Activated CD8-positive, alpha-beta memory T cell treated with anti-CD3 and anti-CD28 coated beads, Interleukin-2, amount 10 ng/mL, durations not matched to agents 7 days and 5 days (primary cell): ENCODE measurements around the gene PANX2. TPM values are rescaled to one million over a fixed set of nuclear protein-coding genes. Genes with fewer than 3 reads are reported as not detected.

ENCODE experiments used
- ATAC-seq: fragments of 150-1000 bp; cut with Tn5 transposase; one replicate; pipeline ENCODE4 v1.10.0; 2021; ENCODE audit warnings: moderate library complexity
- CTCF ChIA-PET: fragments of 350-600 bp; sonication (Branson Sonifier 250); formaldehyde crosslinking; loops from one replicate; lab custom pipeline; 2021; ENCODE audit warnings: antibody characterized with exemption; lab: Charles Lee
- DNase-seq: peaks from one replicate; pipeline ENCODE4 v3.0.0-alpha.2; 2020
- H3K27ac Mint-ChIP-seq: one replicate; pipeline ENCODE4 v1.8.0; 2021; ENCODE audit warnings: mild to moderate bottlenecking, mixed read lengths
- H3K27me3 Mint-ChIP-seq: one replicate; pipeline ENCODE4 v1.8.0; 2021; ENCODE audit warnings: mixed read lengths
- H3K36me3 Mint-ChIP-seq: one replicate; pipeline ENCODE4 v1.8.0; 2021; ENCODE audit warnings: mild to moderate bottlenecking, mixed read lengths
- H3K4me1 Mint-ChIP-seq: one replicate; pipeline ENCODE4 v1.8.0; 2021; ENCODE audit warnings: mixed read lengths
- H3K4me3 Mint-ChIP-seq: one replicate; pipeline ENCODE4 v1.8.0; 2021; ENCODE audit warnings: mild to moderate bottlenecking, moderate library complexity, mixed read lengths
- H3K9me3 Mint-ChIP-seq: one replicate; pipeline ENCODE4 v1.8.0; 2022; ENCODE audit warnings: low read depth, mixed read lengths
- total RNA-seq, 2 experiments: library from RNA; stranded (reverse); gene quantifications; one replicate each; pipeline ENCODE4 v1.2.3, GENCODE V29; 2021

Gene PANX2
- total RNA-seq, 2 experiments from 2014 or later: 1.3 to 1.8 TPM

DNA sequence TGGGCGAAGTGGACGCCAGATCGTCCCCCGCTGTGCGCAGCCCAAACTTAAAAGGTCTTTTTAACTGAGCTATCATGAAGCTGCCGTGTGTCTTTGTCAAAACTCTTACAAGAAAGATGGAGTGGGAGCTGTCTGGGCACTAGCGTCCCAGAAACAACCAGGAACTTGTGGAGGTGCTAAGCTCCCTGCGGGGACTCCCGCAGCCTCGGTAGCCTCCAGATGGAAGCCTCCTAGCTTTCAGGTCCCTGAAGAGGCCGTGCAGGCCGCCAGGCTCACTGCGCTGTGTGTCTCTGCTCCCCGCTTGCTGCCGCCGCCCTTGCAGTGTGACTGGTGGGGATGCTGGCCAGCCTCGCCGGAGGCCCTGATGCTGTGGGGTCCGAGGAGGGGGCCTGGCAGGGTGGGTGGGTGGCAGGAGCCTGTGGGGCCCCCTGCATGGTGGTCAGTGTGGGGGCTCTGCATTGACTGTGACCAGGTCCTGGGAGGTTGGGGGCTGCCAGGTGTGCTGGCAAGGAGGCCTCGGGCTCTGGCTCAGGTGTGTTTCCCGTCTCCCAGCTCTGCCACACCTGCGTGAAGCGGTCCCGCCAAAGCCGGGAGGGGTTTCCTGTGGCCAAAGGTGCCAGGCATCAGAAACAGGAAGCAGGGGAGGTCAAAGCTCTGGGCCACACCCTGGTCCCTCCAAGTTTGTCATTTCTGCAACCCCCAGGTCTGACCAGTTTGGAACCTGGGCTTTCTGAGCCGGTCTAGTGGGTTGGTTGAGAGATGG lies 16.4 kb downstream of the PANX2 start:
- H3K36me3 Mint-ChIP-seq: peaks cover 14% of the 10 kb centered on the region
- DNase-seq: peak; percentile 67
- ATAC-seq: no peak
- H3K4me1 Mint-ChIP-seq: peaks cover 44% of the 10 kb centered on the region
- CTCF ChIA-PET: interaction anchor here (1.2 to 2.4 kb wide), 4 partner anchors 24 to 64 kb away, joined by 3 to 14 read pairs (median 4); partner anchors contain the start of gene HDAC10
- peak overlapping the region; percentile 95 for H3K4me3 Mint-ChIP-seq
- no peaks in the 10 kb centered on the region for H3K9me3 Mint-ChIP-seq
- H3K27ac Mint-ChIP-seq: peak overlapping the region; percentile 95
- H3K27me3 Mint-ChIP-seq: no peaks in the 10 kb centered on the region

DNA sequence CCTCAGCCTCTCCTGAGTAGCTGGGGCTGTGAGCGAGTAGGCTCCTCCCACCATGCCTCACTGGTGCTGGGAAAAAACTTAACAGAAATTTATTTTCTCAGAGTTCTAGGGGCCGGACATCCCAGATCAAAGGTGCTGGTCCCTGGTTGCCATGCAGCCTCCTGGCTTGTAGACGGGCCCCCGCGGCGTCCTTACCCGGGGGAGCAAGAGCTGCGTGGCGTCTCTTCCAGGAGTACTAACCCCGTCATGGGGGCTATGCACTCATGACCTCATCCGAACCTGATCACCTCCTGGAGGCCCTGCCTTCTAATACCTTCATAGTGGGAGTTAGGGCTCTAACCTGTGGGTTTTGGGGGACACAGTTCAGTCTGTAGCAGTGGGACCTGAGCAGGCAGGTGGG lies 17.8 kb downstream of the PANX2 start:
- Mint-ChIP-seq H3K4me3 (no peak overlapping the region), H3K4me1 (peaks cover 56% of the 10 kb centered on the region), H3K27ac (peak overlapping the region; percentile 95), H3K27me3 (no peaks in the 10 kb centered on the region), H3K9me3 (no peaks in the 10 kb centered on the region), H3K36me3 (peaks cover 20% of the 10 kb centered on the region)
- ATAC-seq (no peak), DNase-seq (no peak)
- CTCF ChIA-PET: interaction anchor here (2.4 kb wide), 1 partner anchor 39 kb away, joined by 14 read pairs; no protein-coding TSS in a partner anchor

GRCh38 chr22:50189184-50189848 lies 18.8 kb downstream of the PANX2 start:
- Mint-ChIP-seq H3K36me3 (peaks cover 20% of the 10 kb centered on the region), H3K9me3 (no peaks in the 10 kb centered on the region), H3K27me3 (no peaks in the 10 kb centered on the region), H3K4me3 (peak overlapping the region; percentile 88), H3K27ac (peak overlapping the region; percentile 95), H3K4me1 (peaks cover 55% of the 10 kb centered on the region)
- DNase-seq (no peak), ATAC-seq (no peak)
- CTCF ChIA-PET: interaction anchor here (0.7 to 3.4 kb wide), 6 partner anchors 13 to 171 kb away, joined by 3 to 16 read pairs (median 3); no protein-coding TSS in a partner anchor

DNA sequence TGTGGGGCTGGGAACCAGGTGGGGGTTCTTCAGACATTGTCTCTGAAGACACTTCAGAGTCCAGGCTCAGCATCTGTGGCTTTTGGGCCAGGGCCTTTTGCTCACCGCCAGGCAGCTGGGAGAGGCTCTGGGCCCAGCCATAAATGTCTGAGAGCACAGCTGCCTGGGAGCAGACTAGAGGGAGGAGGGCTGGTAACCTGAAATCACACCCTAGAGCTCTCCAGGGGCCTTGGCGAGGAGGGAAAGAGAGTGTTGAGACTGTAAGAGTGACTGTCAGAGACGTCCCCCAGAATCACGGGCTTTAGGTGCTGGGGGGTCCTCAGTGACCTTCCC lies 19.3 kb downstream of the PANX2 start:
- H3K4me3 Mint-ChIP-seq: peak overlapping the region; percentile 88

DNA sequence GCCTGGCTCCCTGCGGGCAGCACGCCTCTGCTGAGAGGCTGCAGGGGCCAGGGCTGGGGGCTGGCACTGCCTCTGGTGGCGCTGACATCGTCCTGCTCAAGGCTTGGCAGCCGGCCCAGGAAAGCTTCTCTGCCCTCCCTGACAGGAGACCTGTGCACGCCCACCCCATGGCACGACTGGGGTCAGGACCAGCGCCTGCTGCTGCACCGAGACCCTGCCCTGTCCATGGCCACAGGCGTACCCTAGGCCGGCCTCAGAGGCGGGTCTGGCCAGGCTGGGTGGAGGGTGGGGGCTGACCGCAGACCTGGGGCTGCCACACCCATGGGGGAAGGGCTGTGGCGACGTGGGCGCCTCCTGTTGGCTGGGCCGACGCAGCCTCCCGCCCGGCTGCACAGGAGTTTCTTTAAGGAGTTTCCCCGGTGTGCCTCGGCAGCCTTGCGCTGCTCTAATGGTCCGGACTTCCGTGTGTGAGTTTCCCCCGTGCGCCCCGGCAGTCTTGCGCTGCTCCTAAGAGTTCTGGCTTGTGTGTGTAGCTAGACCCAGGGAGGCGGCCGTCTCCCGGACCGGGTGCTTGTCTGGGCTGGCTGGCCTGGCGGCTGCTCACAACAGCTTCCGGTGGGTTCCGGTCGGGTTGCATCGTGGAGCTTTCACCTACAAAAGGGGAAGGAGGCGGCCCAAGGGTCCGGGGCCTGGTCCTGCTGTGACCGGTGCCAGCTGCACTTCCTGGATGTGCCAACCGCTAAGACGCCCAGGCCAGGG lies 19.8 kb downstream of the PANX2 start:
- peak; percentile 88 for DNase-seq
- Mint-ChIP-seq H3K4me3 (peak overlapping the region; percentile 88), H3K27me3 (no peaks in the 10 kb centered on the region), H3K36me3 (peaks cover 22% of the 10 kb centered on the region), H3K27ac (peak overlapping the region; percentile 95), H3K9me3 (no peaks in the 10 kb centered on the region), H3K4me1 (peaks cover 52% of the 10 kb centered on the region)
- CTCF ChIA-PET: interaction anchor here (0.7 to 3.4 kb wide), 14 partner anchors 8 to 431 kb away, joined by 3 to 16 read pairs (median 4); no protein-coding TSS in a partner anchor
- ATAC-seq: peak; percentile 57

More for the DNA sequence above, 19.3 kb downstream of the PANX2 start:
- no peaks in the 10 kb centered on the region for H3K27me3 Mint-ChIP-seq
- ATAC-seq (peak; percentile 6), DNase-seq (no peak)
- CTCF ChIA-PET: interaction anchor here (0.7 to 3.4 kb wide), 7 partner anchors 12 to 172 kb away, joined by 3 to 16 read pairs (median 3); no protein-coding TSS in a partner anchor
- H3K9me3 Mint-ChIP-seq: no peaks in the 10 kb centered on the region
- peaks cover 52% of the 10 kb centered on the region for H3K4me1 Mint-ChIP-seq
- peak overlapping the region; percentile 95 for H3K27ac Mint-ChIP-seq
- H3K36me3 Mint-ChIP-seq: peaks cover 20% of the 10 kb centered on the region

- peaks cover 22% of the 10 kb centered on the region for H3K36me3 Mint-ChIP-seq
- no peaks in the 10 kb centered on the region for H3K9me3 Mint-ChIP-seq
- CTCF ChIA-PET: interaction anchor here (0.6 to 3.4 kb wide), 14 partner anchors 9 to 430 kb away, joined by 3 to 16 read pairs (median 4); no protein-coding TSS in a partner anchor
- peak overlapping the region; percentile 88 for H3K4me3 Mint-ChIP-seq
- peak overlapping the region; percentile 95 for H3K27ac Mint-ChIP-seq
- DNase-seq (peak; percentile 90), ATAC-seq (peak; percentile 58)
- H3K4me1 Mint-ChIP-seq: peaks cover 50% of the 10 kb centered on the region
- no peaks in the 10 kb centered on the region for H3K27me3 Mint-ChIP-seq
Observed at GRCh38 chr22:50190941-50191741, 20.6 kb downstream of the PANX2 start.

DNA sequence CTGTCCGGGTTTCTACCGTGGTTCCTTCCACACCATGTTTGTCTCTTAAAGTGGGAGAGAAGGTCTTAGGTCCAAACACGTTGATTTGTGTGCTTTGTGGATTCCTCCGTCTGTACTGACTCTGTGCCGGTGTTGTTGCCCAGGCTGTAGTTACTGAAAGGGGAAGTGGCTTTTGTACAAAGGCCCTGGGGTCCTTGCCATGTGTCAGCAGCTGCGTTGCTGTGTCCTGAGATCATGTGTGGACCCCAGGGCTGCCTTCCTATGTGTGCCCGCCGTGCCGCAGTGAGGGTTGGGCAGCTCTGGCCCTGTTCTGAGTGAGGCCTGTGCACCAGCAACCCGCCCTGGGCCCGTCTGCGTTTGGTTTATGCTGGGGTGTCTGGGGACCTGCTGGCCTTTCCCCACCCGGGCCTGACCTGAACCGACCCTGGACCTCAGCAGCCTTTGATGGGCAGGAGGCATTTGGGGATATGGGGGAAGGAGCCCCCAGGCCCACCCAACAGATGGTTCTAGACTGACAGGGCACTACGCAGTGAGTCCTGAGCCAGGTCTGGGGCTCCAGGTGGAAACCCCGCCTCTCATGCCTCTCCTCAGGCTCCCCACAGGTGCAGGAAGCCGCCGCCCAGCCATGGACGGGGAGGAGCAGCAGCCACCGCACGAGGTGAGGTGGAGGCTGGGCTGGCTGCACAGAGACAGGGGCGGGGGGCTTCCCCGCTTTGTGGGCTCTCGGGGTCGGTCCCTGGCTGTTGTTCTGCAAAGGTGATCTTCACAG lies 22.1 kb downstream of the PANX2 start:
- Mint-ChIP-seq H3K4me3 (peak overlapping the region; percentile 88), H3K36me3 (peaks cover 17% of the 10 kb centered on the region), H3K27ac (peak overlapping the region; percentile 95), H3K27me3 (no peaks in the 10 kb centered on the region), H3K9me3 (no peaks in the 10 kb centered on the region), H3K4me1 (peaks cover 43% of the 10 kb centered on the region)
- ATAC-seq: no peak
- DNase-seq: peak; percentile 64
- CTCF ChIA-PET: interaction anchor here (0.8 to 3.4 kb wide), 2 partner anchors 9 to 20 kb away, joined by 3 to 15 read pairs; no protein-coding TSS in a partner anchor

- no peak overlapping the region for H3K27ac Mint-ChIP-seq
- no peaks in the 10 kb centered on the region for H3K27me3 Mint-ChIP-seq
- peaks cover 37% of the 10 kb centered on the region for H3K4me1 Mint-ChIP-seq
- H3K36me3 Mint-ChIP-seq: peaks cover 21% of the 10 kb centered on the region
- ATAC-seq (no peak), DNase-seq (no peak)
- no peak overlapping the region for H3K4me3 Mint-ChIP-seq
- CTCF ChIA-PET: no interaction called here
- H3K9me3 Mint-ChIP-seq: no peaks in the 10 kb centered on the region
Observed at GRCh38 chr22:50193621-50194020, 23.1 kb downstream of the PANX2 start.

DNA sequence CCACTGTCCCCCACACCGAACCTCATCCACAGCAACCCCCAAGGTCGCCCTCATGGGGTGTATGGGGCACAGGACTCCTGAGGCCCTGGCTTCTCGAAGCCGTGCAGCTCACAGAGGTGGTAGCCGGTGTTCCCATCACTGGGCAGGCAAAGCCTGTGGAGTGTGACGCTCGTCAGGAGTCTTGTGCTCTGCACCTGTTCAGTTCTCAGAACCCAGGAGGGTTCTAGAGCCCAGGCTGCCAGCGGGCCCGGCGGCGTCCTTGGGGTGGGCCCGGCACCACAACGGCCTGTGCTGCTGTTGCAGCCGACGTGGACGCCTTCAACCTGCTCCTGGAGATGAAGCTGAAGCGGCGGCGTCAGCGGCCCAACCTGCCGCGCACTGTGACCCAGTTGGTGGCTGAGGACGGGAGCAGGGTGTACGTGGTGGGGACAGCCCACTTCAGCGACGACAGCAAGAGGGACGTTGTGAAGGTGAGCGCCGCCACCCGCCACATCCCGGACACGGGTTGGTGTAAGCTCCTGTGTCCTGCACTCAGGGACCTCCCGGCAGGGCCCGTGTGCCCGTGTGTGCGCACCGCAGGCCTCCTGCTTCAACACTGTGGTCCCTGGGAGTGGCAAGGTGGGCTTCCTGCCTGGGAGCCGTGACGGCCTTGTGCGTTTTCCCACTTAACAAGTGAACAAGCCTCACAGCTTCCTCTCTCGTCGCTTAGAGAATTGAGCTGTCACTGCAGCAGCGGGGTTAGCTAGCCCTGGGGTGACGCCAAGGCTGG lies 23.7 kb downstream of the PANX2 start:
- no peak for DNase-seq
- H3K36me3 Mint-ChIP-seq: peaks cover 21% of the 10 kb centered on the region

DNA sequence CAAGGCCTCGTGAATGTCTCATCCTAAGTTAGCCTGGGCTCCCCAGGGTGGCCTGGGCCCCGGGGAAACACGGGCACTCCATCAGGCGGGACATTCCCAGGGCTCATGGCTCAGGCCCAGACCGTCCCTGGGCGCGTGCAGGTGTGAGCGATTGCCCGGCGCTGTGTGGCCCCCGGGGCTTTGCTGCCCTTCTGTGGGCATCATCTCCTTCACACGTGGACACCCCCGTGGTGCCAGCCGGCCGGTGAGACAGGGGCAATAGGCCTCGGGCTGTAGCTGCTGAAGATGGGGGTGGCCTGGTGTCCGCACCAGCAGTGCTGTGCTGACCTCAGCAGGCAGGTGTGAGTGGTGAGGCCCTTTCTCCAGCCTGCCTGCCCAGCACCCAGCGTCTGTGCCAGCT lies 25.7 kb downstream of the PANX2 start:
- Mint-ChIP-seq H3K27me3 (no peaks in the 10 kb centered on the region), H3K27ac (no peak overlapping the region), H3K9me3 (no peaks in the 10 kb centered on the region), H3K4me1 (peaks cover 25% of the 10 kb centered on the region), H3K36me3 (peaks cover 19% of the 10 kb centered on the region), H3K4me3 (no peak overlapping the region)
- CTCF ChIA-PET: interaction anchor here (1.2 kb wide), 1 partner anchor 48 kb away, joined by 3 read pairs; the partner anchor contains the start of gene TUBGCP6
- DNase-seq: no peak
- ATAC-seq: no peak

More for the DNA sequence above, 23.7 kb downstream of the PANX2 start:
- Mint-ChIP-seq H3K27me3 (no peaks in the 10 kb centered on the region), H3K4me3 (no peak overlapping the region), H3K27ac (no peak overlapping the region), H3K9me3 (no peaks in the 10 kb centered on the region), H3K4me1 (peaks cover 31% of the 10 kb centered on the region)
- no peak for ATAC-seq
- CTCF ChIA-PET: interaction anchor here (1.5 kb wide), 1 partner anchor 46 kb away, joined by 4 read pairs; no protein-coding TSS in a partner anchor
